ENCODE data around the gene CCNC.

CCNC gene

GRCh38 chr6:99568103-99568933, at the start of gene CCNC:
Gene CCNC, minus strand, starts transcription at chr6:99568660. Its CDS starts 133 bp downstream, at chr6:99568527.
- peak; percentile 94 for DNase-seq (ENCODE audit: low read depth, low spot score)

- DNase-seq (ENCODE audit: low read depth, low spot score) = no peak
These were observed 48.7 kb upstream of the CCNC start for GRCh38 chr6:99617131-99617530.

- DNase-seq (ENCODE audit: low read depth, low spot score) = no peak
These were observed 46.1 kb upstream of the CCNC start for GRCh38 chr6:99614430-99615186.

- DNase-seq (ENCODE audit: low read depth, low spot score) = no peak
These were observed 45.4 kb upstream of the CCNC start for GRCh38 chr6:99613705-99614429.

DNA sequence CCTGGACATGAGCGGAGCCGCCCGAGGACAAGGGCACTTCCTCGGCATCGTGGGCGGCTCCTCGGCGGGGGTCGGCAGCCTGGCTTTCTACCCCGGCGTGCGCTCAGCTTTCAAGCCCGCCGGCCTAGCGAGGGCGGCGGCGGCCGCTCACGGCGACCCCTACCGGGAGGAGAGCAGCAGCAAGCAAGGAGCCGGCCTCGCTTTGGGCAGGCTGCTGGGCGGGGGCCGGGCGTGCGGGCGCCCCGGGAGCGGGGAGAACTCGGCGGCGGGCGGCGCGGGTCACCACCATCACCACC, 44.9 kb upstream of the CCNC start:
- DNase-seq (ENCODE audit: low read depth, low spot score) = no peak

GRCh38 chr6:99612551-99613408, 44.3 kb upstream of the CCNC start:
- DNase-seq (ENCODE audit: low read depth, low spot score) = no peak

DNA sequence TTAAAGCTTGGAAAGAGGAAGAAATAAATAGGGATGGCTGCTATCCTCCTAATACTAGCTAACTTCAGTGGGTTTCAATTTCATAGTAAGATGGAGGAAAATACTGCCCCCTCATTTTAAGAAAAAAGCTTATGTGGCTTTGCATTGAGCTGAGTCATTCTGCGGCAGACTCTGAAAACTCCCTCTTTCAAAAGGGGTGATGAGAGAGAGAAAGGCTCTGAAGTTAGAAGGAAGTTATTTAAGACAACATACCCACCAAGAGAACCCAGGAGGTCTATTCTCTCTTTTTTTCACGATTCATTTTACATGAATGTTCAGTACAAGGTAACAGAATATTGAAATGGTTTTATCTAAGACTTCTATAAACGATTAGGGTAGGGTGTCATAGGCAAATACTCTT, 42.7 kb upstream of the CCNC start:
- no peak for DNase-seq (ENCODE audit: low read depth, low spot score)

DNA sequence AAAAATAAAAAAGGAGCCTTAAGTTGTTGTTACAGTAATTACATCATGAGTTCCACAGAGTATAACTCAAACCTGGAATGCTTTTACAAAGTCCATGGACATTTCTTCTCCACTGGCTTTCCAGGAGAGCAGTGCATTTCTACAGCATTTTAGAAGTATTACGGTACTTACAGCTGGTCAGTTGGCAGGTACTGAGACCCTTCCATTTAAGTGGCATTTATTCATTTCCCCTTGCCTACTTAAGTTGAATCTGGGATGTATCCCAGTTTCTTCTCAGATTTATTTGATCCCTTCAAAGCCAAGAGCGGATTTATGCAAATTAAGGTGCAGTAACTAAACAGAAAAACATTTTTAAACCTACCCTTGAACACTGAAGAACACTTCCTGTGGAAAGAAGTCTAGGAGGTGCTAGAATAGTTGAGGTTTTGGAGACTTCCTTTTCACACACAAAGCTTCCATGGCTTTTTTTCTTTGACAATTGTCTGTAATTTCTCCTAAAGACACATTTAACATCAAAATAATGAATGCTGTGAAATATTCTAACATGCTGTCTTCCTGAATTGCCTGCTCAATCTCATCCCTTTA, 41.5 kb upstream of the CCNC start:
- no peak for DNase-seq (ENCODE audit: low read depth, low spot score)

DNA sequence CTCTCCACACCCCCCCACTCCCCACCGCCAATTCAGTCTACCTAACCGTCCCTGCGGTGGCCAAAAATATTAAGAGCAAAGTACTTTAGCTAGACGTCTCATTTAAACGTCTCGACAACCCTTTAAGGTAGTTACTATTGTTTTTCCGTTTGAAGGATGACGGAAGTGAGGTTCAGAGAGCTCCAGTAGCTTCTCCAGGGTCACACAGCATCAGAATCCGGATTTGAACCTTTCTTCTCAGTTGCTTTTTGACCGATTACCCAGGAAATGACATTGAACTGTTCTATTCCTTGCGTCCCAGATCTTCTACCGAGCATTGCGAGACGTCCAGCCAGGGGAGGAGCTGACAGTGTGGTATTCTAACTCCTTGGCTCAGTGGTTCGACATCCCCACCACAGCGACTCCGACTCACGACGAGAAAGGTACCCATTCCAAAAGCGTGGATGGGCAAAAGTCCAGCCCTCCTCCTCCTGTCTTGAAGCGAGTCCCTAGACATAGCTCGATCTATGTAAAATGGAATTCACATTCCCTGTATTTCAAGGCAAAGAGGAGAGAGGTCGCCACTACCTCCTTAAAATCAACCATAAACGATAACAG, 40.5 kb upstream of the CCNC start:
- DNase-seq (ENCODE audit: low read depth, low spot score) = no peak

DNA sequence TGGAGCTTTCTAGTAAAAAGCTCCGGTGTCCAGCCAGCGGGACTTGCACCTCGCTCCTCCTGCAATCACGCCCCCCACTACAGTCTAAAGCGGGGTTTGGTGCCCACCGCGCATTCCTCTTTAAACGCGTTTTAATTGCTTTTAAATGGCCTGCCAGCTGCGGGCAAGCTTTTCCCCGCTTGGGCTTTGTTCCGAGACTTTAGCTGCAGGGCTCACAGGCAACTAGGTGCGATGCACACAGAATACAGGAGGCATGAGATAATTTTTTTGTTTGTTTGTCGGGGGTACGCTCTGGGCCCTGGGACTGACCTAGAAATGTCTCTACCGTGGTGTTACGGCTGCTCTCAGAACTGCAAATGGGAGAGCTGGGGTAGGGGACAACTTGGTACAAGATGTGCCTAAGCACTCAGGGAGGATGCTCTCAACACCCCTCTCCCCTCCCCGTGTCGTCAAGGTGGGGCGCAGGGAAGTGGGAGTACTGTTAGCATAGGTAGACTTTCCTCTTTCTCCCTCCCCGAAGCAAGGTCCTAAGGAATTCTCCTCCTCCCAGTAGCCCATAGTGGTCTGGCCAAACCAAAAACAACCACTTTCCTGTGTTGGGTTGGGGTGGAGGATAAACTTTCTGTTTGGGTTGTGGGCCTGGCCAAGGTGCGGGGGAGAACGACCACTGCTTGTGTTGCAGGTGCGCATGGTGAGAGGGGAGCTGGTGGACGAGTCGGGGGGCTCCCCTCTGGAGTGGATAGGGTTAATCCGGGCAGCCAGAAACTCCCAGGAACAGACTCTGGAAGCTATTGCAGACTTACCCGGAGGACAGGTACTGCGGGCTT, 39.8 kb upstream of the CCNC start:
- no peak for DNase-seq (ENCODE audit: low read depth, low spot score)

- DNase-seq (ENCODE audit: low read depth, low spot score) = no peak
These were observed 39.1 kb upstream of the CCNC start for GRCh38 chr6:99607416-99608036.

DNA sequence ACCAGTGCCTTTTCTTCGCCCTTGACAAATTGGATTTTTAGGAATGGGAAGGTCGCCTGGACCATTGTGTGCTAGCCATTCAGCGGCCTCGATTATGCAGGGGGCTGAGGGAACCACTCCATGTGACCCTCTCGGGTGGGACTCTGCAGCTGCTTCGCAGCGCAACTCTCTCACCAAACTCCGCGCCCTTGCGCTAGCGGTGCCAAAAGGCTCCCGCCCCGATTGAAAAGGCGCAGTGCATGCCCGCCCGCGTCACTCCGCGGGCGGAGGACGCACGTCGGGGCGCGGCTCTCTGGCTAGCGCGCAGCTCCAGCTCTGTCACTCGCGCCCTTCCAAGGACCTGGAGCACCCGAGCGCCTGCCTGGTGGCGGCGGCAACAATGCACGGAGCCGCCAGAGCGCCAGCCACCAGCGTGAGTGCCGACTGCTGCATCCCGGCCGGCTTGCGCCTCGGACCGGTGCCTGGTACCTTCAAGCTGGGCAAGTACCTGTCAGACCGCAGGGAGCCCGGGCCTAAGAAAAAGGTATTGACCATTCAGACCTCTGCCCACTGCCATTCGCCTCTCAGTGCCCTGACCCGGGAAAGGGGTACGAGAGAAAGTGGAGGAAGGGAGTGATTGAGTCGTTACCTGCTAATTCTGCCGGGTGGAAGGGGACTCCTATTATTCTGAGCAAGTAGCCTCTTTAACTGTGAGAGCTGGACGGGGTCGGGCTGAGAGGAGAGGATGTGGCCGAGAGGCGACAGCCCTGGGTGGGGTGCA, 38.4 kb upstream of the CCNC start, which contains the start of gene PRDM13:
Gene PRDM13 (plus strand): TSS at position 178 of the 760 bp plus-strand sequence. CDS start 202 bp downstream, at position 380.
- DNase-seq (ENCODE audit: low read depth, low spot score) = no peak

GRCh38 chr6:99605911-99606655, 37.6 kb upstream of the CCNC start:
- DNase-seq (ENCODE audit: low read depth, low spot score) = no peak

GRCh38 chr6:99605074-99605734, 36.7 kb upstream of the CCNC start:
- DNase-seq (ENCODE audit: low read depth, low spot score) = no peak

- no peak for DNase-seq (ENCODE audit: low read depth, low spot score)
These were observed 36.0 kb upstream of the CCNC start for GRCh38 chr6:99604166-99605073.
